SK-N-SH (cell line): ENCODE results near the gene MAP2K7. TPM values are rescaled to one million over a fixed set of nuclear protein-coding genes. Genes with fewer than 3 reads are reported as not detected.

Experiments
- CTCF ChIA-PET: fragments of 300-600, 350-600 bp; formaldehyde crosslinking; extraction: SDS; loops from one replicate; lab custom pipeline; 2021; lab: Yijun Ruan, JAX
- POLR2A ChIA-PET: fragments of 350-600 bp; sonication (Branson Sonifier 250); formaldehyde crosslinking; extraction: SDS; loops from one replicate; lab custom pipeline; 2020; ENCODE audit warnings: antibody characterized with exemption, inconsistent platforms; lab: Yijun Ruan, JAX
- DNase-seq: peaks from one replicate; pipeline ENCODE4 v3.0.0; 2012
- H2AFZ ChIP-seq: fragments of 200-600 bp; sonication (generic); 2 replicates; pipeline ENCODE4 v1.8.1; 2016; ENCODE audit warnings: antibody characterized with exemption, mild to moderate bottlenecking, low read depth
- H3F3A ChIP-seq: fragments of 200-600 bp; sonication (generic); replicated peaks from 2 replicates; pipeline ENCODE3; 2016; ENCODE audit warnings: antibody characterized with exemption, mild to moderate bottlenecking; ENCODE audit not compliant: insufficient read depth
- H3K27ac ChIP-seq, 2 experiments: fragments of 200-500 bp in 1 of 2; fragments of 200-600 bp in 1 of 2; sonication (Bioruptor generic) in 1 of 2; sonication (generic), shearing (Covaris generic) in 1 of 2; 2 replicates each; pipeline versions ENCODE4 v1.5.1 to v1.6.1; 2014 to 2016; ENCODE audit warnings: low read depth in 2 of 2, inconsistent platforms in 1 of 2, low read length in 1 of 2, mild to moderate bottlenecking in 1 of 2, mixed read lengths in 1 of 2
- H3K27me3 ChIP-seq: fragments of 200-600 bp; sonication (generic), shearing (Covaris generic); 2 replicates; pipeline ENCODE4 v1.6.1; 2016; ENCODE audit warnings: mixed run types; ENCODE audit not compliant: insufficient read depth
- H3K36me3 ChIP-seq, 2 experiments: fragments of 200-500 bp in 1 of 2; fragments of 200-600 bp in 1 of 2; sonication (Bioruptor generic) in 1 of 2; sonication (generic) in 1 of 2; replicated peaks in 1 of 2; 2 replicates each; pipeline versions ENCODE3 to v1.5.1; 2014 to 2016; ENCODE audit warnings: low read length in 1 of 2, mild to moderate bottlenecking in 1 of 2; ENCODE audit not compliant: insufficient read depth in 2 of 2, control insufficient read depth in 1 of 2
- H3K4me1 ChIP-seq, 2 experiments: fragments of 200-500 bp in 1 of 2; fragments of 200-600 bp in 1 of 2; sonication (Bioruptor generic) in 1 of 2; sonication (generic), shearing (Covaris generic) in 1 of 2; 2 replicates each; pipeline versions ENCODE4 v1.5.1 to v1.6.1; 2014 to 2016; ENCODE audit warnings: low read depth in 1 of 2, low read length in 1 of 2, mixed run types in 1 of 2; ENCODE audit not compliant: insufficient read depth in 2 of 2, control insufficient read depth in 1 of 2
- H3K4me2 ChIP-seq: fragments of 200-600 bp; sonication (generic), shearing (Covaris generic); 2 replicates; pipeline ENCODE4 v1.6.1; 2017; ENCODE audit warnings: mixed run types
- H3K4me3 ChIP-seq, 2 experiments: fragments of 200-500 bp in 1 of 2; fragments of 200-600 bp in 1 of 2; sonication (Bioruptor generic) in 1 of 2; sonication (generic), shearing (Covaris generic) in 1 of 2; 2 replicates each; pipeline versions ENCODE4 v1.5.1 to v1.8.1; 2014 to 2016; ENCODE audit warnings: low read depth in 2 of 2, inconsistent platforms in 1 of 2, low read length in 1 of 2, mild to moderate bottlenecking in 1 of 2, mixed read lengths in 1 of 2, moderate library complexity in 1 of 2
- H3K79me2 ChIP-seq: fragments of 200-600 bp; sonication (generic); 2 replicates; pipeline ENCODE4 v1.8.1; 2017; ENCODE audit warnings: mild to moderate bottlenecking; ENCODE audit not compliant: insufficient read depth
- H3K9ac ChIP-seq: fragments of 200-600 bp; sonication (generic); 2 replicates; pipeline ENCODE4 v1.6.1; 2017; ENCODE audit warnings: mixed run types
- H3K9me2 ChIP-seq: fragments of 200-600 bp; sonication (generic); 2 replicates; pipeline ENCODE4 v1.6.1; 2017; ENCODE audit warnings: mixed run types
- H3K9me3 ChIP-seq: fragments of 200-600 bp; sonication (generic); 2 replicates; pipeline ENCODE4 v1.6.1; 2017; ENCODE audit warnings: mixed run types, mild to moderate bottlenecking, moderate library complexity
- H4K20me1 ChIP-seq: fragments of 200-600 bp; sonication (generic); 2 replicates; pipeline ENCODE4 v1.6.1; 2017; ENCODE audit warnings: mild to moderate bottlenecking, mixed run types; ENCODE audit not compliant: insufficient read depth
- ELF1 ChIP-seq: IDR thresholded peaks from 2 replicates; pipeline ENCODE4 v1.4.0; 2012
- EP300 ChIP-seq, 2 experiments: IDR thresholded peaks; 2 replicates each; pipeline versions ENCODE4 v1.4.0 to v1.6.1; 2012; ENCODE audit warnings: borderline replicate concordance in 1 of 2, low read depth in 1 of 2, low read length in 1 of 2
- EZH2phosphoT487 ChIP-seq: fragments of 200-600 bp; sonication (generic); IDR thresholded peaks from 2 replicates; pipeline ENCODE4 v1.6.1; 2017; ENCODE audit warnings: low read depth, mixed run types, mild to moderate bottlenecking, antibody characterized with exemption, moderate library complexity, borderline replicate concordance
- FOSL2 ChIP-seq: IDR thresholded peaks from 2 replicates; pipeline ENCODE4 v1.4.0; 2012; ENCODE audit warnings: low read depth, mild to moderate bottlenecking, moderate library complexity, borderline replicate concordance
- FOXM1 ChIP-seq: IDR thresholded peaks from 2 replicates; pipeline ENCODE4 v1.4.0; 2012; ENCODE audit warnings: low read depth, mild to moderate bottlenecking
- GABPA ChIP-seq: IDR thresholded peaks from 2 replicates; pipeline ENCODE4 v1.4.0; 2012; ENCODE audit warnings: low read depth, mild to moderate bottlenecking
- JUND ChIP-seq: IDR thresholded peaks from 2 replicates; pipeline ENCODE4 v1.4.0; 2012
- MAX ChIP-seq: IDR thresholded peaks from 2 replicates; pipeline ENCODE4 v1.4.0; 2012; ENCODE audit warnings: low read depth
- MEF2A ChIP-seq: IDR thresholded peaks from 2 replicates; pipeline ENCODE4 v1.4.0; 2012; ENCODE audit warnings: low read depth, borderline replicate concordance
- MXI1 ChIP-seq: IDR thresholded peaks from 2 replicates; pipeline ENCODE4 v1.6.1; 2012; ENCODE audit warnings: mild to moderate bottlenecking, low read depth, low read length, improper control_type of control experiment
- RCOR1 ChIP-seq: fragments of 150-350 bp; IDR thresholded peaks from 2 replicates; pipeline ENCODE4 v1.6.1; 2017; ENCODE audit warnings: antibody characterized with exemption, low read length
- RFX5 ChIP-seq: IDR thresholded peaks from 2 replicates; pipeline ENCODE4 v1.6.1; 2012; ENCODE audit warnings: mild to moderate bottlenecking, improper control_type of control experiment, low read length
- RXRA ChIP-seq: IDR thresholded peaks from 2 replicates; pipeline ENCODE4 v1.4.0; 2012; ENCODE audit warnings: low read depth, mild to moderate bottlenecking, borderline replicate concordance
- SMC3 ChIP-seq: IDR thresholded peaks from 2 replicates; pipeline ENCODE4 v1.6.1; 2012; ENCODE audit warnings: low read depth, low read length, improper control_type of control experiment
- TCF12 ChIP-seq: IDR thresholded peaks from 2 replicates; pipeline ENCODE4 v1.4.0; 2012
- USF2 ChIP-seq: fragments of 150-350 bp; IDR thresholded peaks from 2 replicates; pipeline ENCODE4 v1.6.1; 2017; ENCODE audit warnings: antibody characterized with exemption, low read length, low read depth, borderline replicate concordance
- ZBTB33 ChIP-seq: IDR thresholded peaks from 2 replicates; pipeline ENCODE4 v1.4.0; 2012; ENCODE audit warnings: low read depth, borderline replicate concordance
- WGBS: methylation state at CpG from one replicate; pipeline ENCODE4 v1.1.6; 2017; ENCODE audit warnings: low lambda C conversion rate; 5-methylcytosine and 5-hydroxymethylcytosine counted together
- polyA plus RNA-seq, 3 experiments: library from polyadenylated mRNA; depleted of rRNA; stranded (reverse); fragments of >200 nt; gene quantifications; 2 replicates each; pipeline ENCODE4 v1.2.3, GENCODE V29; 2012
- TF ChIP-seq, protein P1 (sequence below): IDR thresholded peaks from 2 replicates; pipeline ENCODE4; 2012

The MAP2K7 gene
- polyA plus RNA-seq, 1 of the 3 experiments (the other 2 are of a cell fraction) = 13.0 TPM

GRCh38 chr19:7900401-7900870 is 3.2 kb upstream of the MAP2K7 start:
- Histone ChIP-seq H3F3A (no peaks in the 10 kb centered on the region), H2AFZ (no peak overlapping the region), H4K20me1 (peaks cover 11% of the 10 kb centered on the region), H3K79me2 (peaks cover 14% of the 10 kb centered on the region), H3K9me2 (no peaks in the 10 kb centered on the region), H3K9ac (no peak overlapping the region), H3K27me3 (no peaks in the 10 kb centered on the region), H3K36me3 (peaks cover 0 to 3% of the 10 kb centered on the region in 2 experiments), H3K4me1 (peaks cover 0 to 19% of the 10 kb centered on the region in 2 experiments; a peak in 2 of 4 replicates), H3K4me2 (no peak overlapping the region), H3K27ac (no peak overlapping the region), H3K4me3 (no peak overlapping the region), H3K9me3 (no peaks in the 10 kb centered on the region)
- no peak for TF ChIP-seq EZH2phosphoT487
- TF ChIP-seq, protein P1, sequence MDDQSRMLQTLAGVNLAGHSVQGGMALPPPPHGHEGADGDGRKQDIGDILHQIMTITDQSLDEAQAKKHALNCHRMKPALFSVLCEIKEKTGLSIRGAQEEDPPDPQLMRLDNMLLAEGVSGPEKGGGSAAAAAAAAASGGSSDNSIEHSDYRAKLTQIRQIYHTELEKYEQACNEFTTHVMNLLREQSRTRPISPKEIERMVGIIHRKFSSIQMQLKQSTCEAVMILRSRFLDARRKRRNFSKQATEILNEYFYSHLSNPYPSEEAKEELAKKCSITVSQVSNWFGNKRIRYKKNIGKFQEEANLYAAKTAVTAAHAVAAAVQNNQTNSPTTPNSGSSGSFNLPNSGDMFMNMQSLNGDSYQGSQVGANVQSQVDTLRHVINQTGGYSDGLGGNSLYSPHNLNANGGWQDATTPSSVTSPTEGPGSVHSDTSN = no peak
- no peak for DNase-seq
- 84% methylated on average over 16 of the region's 21 CpGs for WGBS
- ChIA-PET POLR2A (no interaction called here), CTCF (interaction anchor here (0.5 to 1.6 kb wide), 4 partner anchors 13 to 47 kb away, joined by 3 to 12 read pairs (median 4); no protein-coding TSS in a partner anchor)

- 100% methylated on average over 2 of the region's 3 CpGs for WGBS
- peaks cover 16% of the 10 kb centered on the region for H4K20me1 ChIP-seq
- H3K4me3 ChIP-seq = no peak overlapping the region
- no peak for DNase-seq
- CTCF ChIA-PET = interaction anchor here (0.5 to 1.6 kb wide), 3 partner anchors 22 to 48 kb away, joined by 4 to 12 read pairs (median 4); no protein-coding TSS in a partner anchor
- H3K27ac ChIP-seq = no peak overlapping the region
- no peaks in the 10 kb centered on the region for H3K9me2 ChIP-seq
- H3K9me3 ChIP-seq = no peaks in the 10 kb centered on the region
- H3F3A ChIP-seq = no peaks in the 10 kb centered on the region
- POLR2A ChIA-PET = interaction anchor here (1.1 kb wide), 1 partner anchor 16 kb away, joined by 3 read pairs; no protein-coding TSS in a partner anchor
- H3K4me2 ChIP-seq = no peak overlapping the region
- H3K9ac ChIP-seq = no peak overlapping the region
- peaks cover 0 to 19% of the 10 kb centered on the region in 2 experiments; a peak in 2 of 4 replicates for H3K4me1 ChIP-seq
- peaks cover 0 to 3% of the 10 kb centered on the region in 2 experiments for H3K36me3 ChIP-seq
- TF ChIP-seq MAX (no peak), RXRA (no peak), EP300 (IDR thresholded peaks at IDR 0.05; ENCODE audit: borderline replicate concordance in 1 of 2, low read depth in 1 of 2, low read length in 1 of 2) (no peak), RCOR1 (no peak), ZBTB33 (no peak), FOSL2 (no peak), MXI1 (no peak), USF2 (no peak), SMC3 (no peak), JUND (no peak), GABPA (no peak), FOXM1 (no peak), TCF12 (no peak), RFX5 (no peak), MEF2A (no peak), ELF1 (no peak)
- H3K27me3 ChIP-seq = no peaks in the 10 kb centered on the region
- H2AFZ ChIP-seq = no peak overlapping the region
- H3K79me2 ChIP-seq = peaks cover 19% of the 10 kb centered on the region
These were observed 2.7 kb upstream of the MAP2K7 start for GRCh38 chr19:7900931-7901330.
